Measurements from ENCODE around the gene PACS2. TPM values are rescaled to one million over a fixed set of nuclear protein-coding genes. Genes with fewer than 3 reads are reported as not detected.

The PACS2 gene
- total and polyA plus RNA-seq, 2 donors (not counting 3 experiments of a cell fraction or from before 2014, with no cell fraction given), result 52.7 to 86.3 TPM

DNA sequence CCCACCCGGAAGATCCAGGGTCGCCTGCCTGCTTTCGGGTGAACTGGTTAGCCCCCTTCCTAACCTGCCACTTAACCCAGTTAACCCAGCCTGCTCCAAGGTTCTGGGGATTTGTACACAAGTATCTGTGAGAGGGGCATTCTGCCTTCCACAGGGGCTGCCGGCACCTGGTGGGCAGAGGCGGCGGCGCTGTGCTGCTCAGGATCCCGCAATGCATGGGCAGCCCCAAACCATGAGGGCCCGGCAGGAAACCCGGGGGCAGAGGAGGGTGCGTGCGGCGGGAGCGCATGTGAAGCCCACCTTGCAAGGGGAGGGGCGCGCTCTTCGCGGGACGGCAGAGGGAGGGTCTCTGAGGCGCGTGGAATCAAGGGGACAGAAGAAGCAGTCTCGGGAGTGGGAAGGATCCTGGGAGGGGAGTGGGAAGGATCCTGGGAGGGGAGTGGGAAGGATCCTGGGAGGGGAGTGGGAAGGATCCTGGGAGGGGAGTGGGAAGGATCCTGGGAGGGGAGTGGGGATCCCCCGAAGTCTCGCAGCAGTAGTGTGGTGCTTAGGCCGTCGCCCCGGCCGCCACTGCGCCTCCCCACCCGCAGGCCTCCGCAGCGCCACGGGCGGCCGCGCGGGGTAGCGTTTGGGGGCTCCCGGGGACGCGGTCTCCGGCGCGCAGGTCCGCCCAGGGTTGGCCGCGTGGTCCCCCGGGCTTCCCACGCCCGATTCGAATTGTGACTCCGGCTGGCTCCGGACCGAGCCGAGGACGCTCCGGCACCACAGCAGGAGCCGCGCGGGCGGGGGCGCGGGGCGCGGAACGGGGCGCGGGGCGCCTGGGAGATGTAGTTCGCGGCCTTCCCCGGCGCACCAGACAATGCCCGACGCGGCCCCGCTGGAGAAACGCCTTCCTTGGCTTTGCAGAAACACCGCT lies 100.2 kb downstream of the PACS2 start:
- no peak overlapping the region for H3K27ac ChIP-seq (ENCODE audit: insufficient read depth, low read depth, low read length)
- H3K36me3 ChIP-seq (ENCODE audit: control insufficient read depth in 2 of 2, extremely low read depth in 1 of 2, insufficient read depth in 2 of 2, low read length in 2 of 2), result no peaks in the 10 kb centered on the region
- DNase-seq (ENCODE audit: low read depth, low spot score), result peak; percentile 72
- peak overlapping the region; percentile 84 for H2AFZ ChIP-seq (ENCODE audit: low read depth, low read length)
- H3K79me2 ChIP-seq (ENCODE audit: control insufficient read depth, insufficient read depth, low read length), result peaks cover 5% of the 10 kb centered on the region
- H3K9ac ChIP-seq (replicated peaks; ENCODE audit: extremely low read depth, insufficient read depth, low read length), result peak overlapping the region; percentile 36
- peak overlapping the region; percentile 21 for H3K4me2 ChIP-seq (ENCODE audit: insufficient read depth, low read length)
- H3K9me1 ChIP-seq (replicated peaks; ENCODE audit: control insufficient read depth, extremely low read depth, insufficient read depth, low read length), result no peaks in the 10 kb centered on the region
- ChIA-PET POLR2A (interaction anchor here (0.6 kb wide), 2 partner anchors 8 to 1844 kb away, joined by 5 to 7 read pairs; no protein-coding TSS in a partner anchor), CTCF (interaction anchor here (0.9 to 1.2 kb wide), 2 partner anchors 15 to 75 kb away, joined by 3 to 5 read pairs; no protein-coding TSS in a partner anchor)
- FAIRE-seq, result peak; percentile 89
- dilution Hi-C loops (cut with MboI; ENCODE audit: extremely low pct_ligation_motif_present, low sequenced_read_pairs), result no loop called here
- H3K9me3 ChIP-seq (replicated peaks; ENCODE audit: control insufficient read depth, insufficient read depth, low read length), result no peaks in the 10 kb centered on the region
- H3K27me3 ChIP-seq (ENCODE audit: control insufficient read depth in 2 of 2, insufficient read depth in 2 of 2, low read length in 2 of 2), result peaks cover 6% of the 10 kb centered on the region in 2 experiments
- H3K4me1 ChIP-seq (ENCODE audit: control insufficient read depth, extremely low read depth, insufficient read depth, low read length), result peaks cover 11% of the 10 kb centered on the region
- no peaks in the 10 kb centered on the region for H4K20me1 ChIP-seq (replicated peaks; ENCODE audit: control insufficient read depth, extremely low read depth, insufficient read depth, low read length)
- BruUV-seq (replicated peaks), result no TSS peak
- intact Hi-C loops (cut with micrococcal nuclease), result loop anchor here (2.0 to 10.0 kb wide), 3 partner anchors 16 to 110 kb away; partner anchors contain the start of genes BRF1 and TEX22
- peak overlapping the region; percentile 10 to 44 (median 35) for H3K4me3 ChIP-seq (replicated peaks in 1 of 3; ENCODE audit: insufficient read depth in 1 of 3, low read depth in 1 of 3, low read length in 3 of 3)
- TF ChIP-seq POLR2AphosphoS5 (IDR thresholded peaks at IDR 0.05; ENCODE audit: insufficient read depth, low read depth, low read length), result peak; percentile 55
- TF ChIP-seq, protein P1, sequence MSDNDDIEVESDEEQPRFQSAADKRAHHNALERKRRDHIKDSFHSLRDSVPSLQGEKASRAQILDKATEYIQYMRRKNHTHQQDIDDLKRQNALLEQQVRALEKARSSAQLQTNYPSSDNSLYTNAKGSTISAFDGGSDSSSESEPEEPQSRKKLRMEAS (IDR thresholded peaks at IDR 0.05; ENCODE audit: insufficient read depth, insufficient read length), result no peak
- TF ChIP-seq EZH2 (IDR thresholded peaks at IDR 0.05; ENCODE audit: borderline replicate concordance, low read depth, low read length, severe bottlenecking), result no peak
- peak; percentile 65 to 71 for TF ChIP-seq CTCF (IDR thresholded peaks at IDR 0.05; ENCODE audit: extremely low read depth in 1 of 2, insufficient read depth in 1 of 2, low read depth in 1 of 2, low read length in 2 of 2)
- TF ChIP-seq JUN (IDR thresholded peaks at IDR 0.05; ENCODE audit: borderline replicate concordance, insufficient read depth, insufficient read length, low read depth), result no peak
- no peak for TF ChIP-seq POLR2A (IDR thresholded peaks at IDR 0.05; ENCODE audit: low read depth, low read length)
